Stimulated activated CD4-positive, alpha-beta T cell treated with anti-CD3 and anti-CD28 coated beads, Interleukin-15, amount 100 ng/mL, for 1 hour (primary cell): ENCODE results near the gene HDLBP.
"Not testable (repeated sequence)": the region's sequence is repeated elsewhere in the genome, so short reads cannot be mapped to it uniquely, and the experiment has no call there.

ENCODE experiments used
- DNase-seq, 2 donors: peaks; one replicate each; pipeline ENCODE4 v3.0.0-alpha.2; 2020; ENCODE audit warnings: low read depth in 1 of 2, low spot score in 1 of 2

The HDLBP gene

GRCh38 chr2:241198381-241199279, 116.8 kb downstream of the HDLBP start:
- no peak for DNase-seq

- no peak for DNase-seq
These were observed 117.5 kb downstream of the HDLBP start for GRCh38 chr2:241197947-241198346.

GRCh38 chr2:241197246-241197645, 118.2 kb downstream of the HDLBP start:
- DNase-seq: not testable (repeated sequence)

GRCh38 chr2:241195506-241196130, 119.9 kb downstream of the HDLBP start:
- DNase-seq: no peak

- no peak for DNase-seq
These were observed 120.7 kb downstream of the HDLBP start for GRCh38 chr2:241194811-241195210.

GRCh38 chr2:241193271-241193670, 122.2 kb downstream of the HDLBP start:
- DNase-seq: no peak

GRCh38 chr2:241191081-241191480, 124.4 kb downstream of the HDLBP start:
- no peak for DNase-seq

GRCh38 chr2:241190291-241190981, 125.0 kb downstream of the HDLBP start:
- no peak for DNase-seq

GRCh38 chr2:241189856-241190201, 125.6 kb downstream of the HDLBP start:
- DNase-seq: no peak

- DNase-seq: no peak
These were observed 126.2 kb downstream of the HDLBP start for GRCh38 chr2:241189093-241189855.

GRCh38 chr2:241188361-241189092, 126.9 kb downstream of the HDLBP start, which contains the start of gene ANO7:
TSS of gene ANO7 (plus strand) at chr2:241188677. CDS start at chr2:241190064, 1,387 bp downstream.
- DNase-seq: no peak

GRCh38 chr2:241187918-241188234, 127.6 kb downstream of the HDLBP start:
- DNase-seq: no peak

GRCh38 chr2:241187101-241187917, 128.2 kb downstream of the HDLBP start:
- DNase-seq: no peak

GRCh38 chr2:241185961-241186360, 129.5 kb downstream of the HDLBP start:
- DNase-seq: no peak

GRCh38 chr2:241184901-241185300, 130.6 kb downstream of the HDLBP start:
- no peak for DNase-seq

- DNase-seq: no peak
These were observed 132.3 kb downstream of the HDLBP start for GRCh38 chr2:241183221-241183620.

GRCh38 chr2:241182531-241183133, 132.8 kb downstream of the HDLBP start:
- no peak for DNase-seq

GRCh38 chr2:241182126-241182525, 133.3 kb downstream of the HDLBP start:
- DNase-seq: no peak

GRCh38 chr2:241180495-241180894, 135.0 kb downstream of the HDLBP start:
- no peak for DNase-seq
